BJ (cell line): ENCODE data around the gene ANTXR2. TPM values are rescaled to one million over a fixed set of nuclear protein-coding genes. Genes with fewer than 3 reads are reported as not detected.

ENCODE experiments used
- CTCF ChIA-PET: fragments of 350-600 bp; formaldehyde crosslinking; extraction: SDS; loops from one replicate; lab custom pipeline; 2021; ENCODE audit warnings: antibody characterized with exemption, inconsistent platforms; lab: Yijun Ruan, JAX
- POLR2A ChIA-PET: fragments of 300-600 bp; sonication (Branson Sonifier 250); formaldehyde crosslinking; extraction: SDS; loops from one replicate; lab custom pipeline; 2021; ENCODE audit warnings: antibody characterized with exemption; lab: Charles Lee
- DNase-seq: peaks from one replicate; pipeline ENCODE4 v3.0.0-alpha.2; 2011; ENCODE audit warnings: low read depth
- H3K27me3 ChIP-seq: 2 replicates; pipeline ENCODE4 v1.6.0; 2011; ENCODE audit warnings: low read length; ENCODE audit not compliant: control insufficient read depth, insufficient read depth
- H3K36me3 ChIP-seq: 2 replicates; pipeline ENCODE4 v1.5.1; 2011; ENCODE audit warnings: low read length; ENCODE audit not compliant: control insufficient read depth, insufficient read depth
- H3K4me3 ChIP-seq: 2 replicates; pipeline ENCODE4 v1.5.1; 2011; ENCODE audit warnings: low read depth, mild to moderate bottlenecking, control low read depth, low read length
- polyA plus RNA-seq: library from polyadenylated mRNA; depleted of rRNA; stranded (reverse); fragments of >200 nt; gene quantifications from 2 replicates; pipeline ENCODE4 v1.2.3, GENCODE V29; 2011
- TF ChIP-seq, protein P1 (sequence below): IDR thresholded peaks from 2 replicates; pipeline ENCODE4 v1.5.1; 2011; ENCODE audit warnings: low read depth, mild to moderate bottlenecking, control low read depth, inconsistent platforms, low read length, moderate library complexity; ENCODE audit not compliant: insufficient read depth

The ANTXR2 gene
- polyA plus RNA-seq, 1 experiment: 18.9 TPM

DNA sequence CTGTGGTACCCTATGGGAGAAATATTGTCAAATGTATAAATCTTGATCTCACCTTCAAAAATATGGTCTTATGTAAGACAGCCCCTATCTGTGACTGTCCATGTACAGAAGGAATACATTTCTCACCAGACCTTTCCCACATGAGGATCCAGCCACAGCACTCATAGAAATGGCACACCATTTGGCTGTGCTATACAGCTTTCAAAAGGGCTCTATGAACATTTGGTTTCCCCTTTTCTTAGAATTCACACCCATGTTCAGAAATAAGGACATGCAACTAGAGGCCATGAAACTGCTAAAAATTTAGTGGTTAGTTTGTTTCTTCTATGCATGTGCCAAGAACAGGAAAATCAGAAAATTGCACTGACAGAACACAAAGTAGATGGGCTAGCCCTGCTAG is 62.7 kb downstream of the ANTXR2 start:
- 0 out of 2 replicates have a peak, but pooled peaks cover 2% of the 10 kb centered on the region for H3K36me3 ChIP-seq
- DNase-seq: no peak
- CTCF ChIA-PET: no interaction called here
- POLR2A ChIA-PET: no interaction called here
- H3K4me3 ChIP-seq: no peak overlapping the region
- no peaks in the 10 kb centered on the region for H3K27me3 ChIP-seq
- TF ChIP-seq, protein P1, sequence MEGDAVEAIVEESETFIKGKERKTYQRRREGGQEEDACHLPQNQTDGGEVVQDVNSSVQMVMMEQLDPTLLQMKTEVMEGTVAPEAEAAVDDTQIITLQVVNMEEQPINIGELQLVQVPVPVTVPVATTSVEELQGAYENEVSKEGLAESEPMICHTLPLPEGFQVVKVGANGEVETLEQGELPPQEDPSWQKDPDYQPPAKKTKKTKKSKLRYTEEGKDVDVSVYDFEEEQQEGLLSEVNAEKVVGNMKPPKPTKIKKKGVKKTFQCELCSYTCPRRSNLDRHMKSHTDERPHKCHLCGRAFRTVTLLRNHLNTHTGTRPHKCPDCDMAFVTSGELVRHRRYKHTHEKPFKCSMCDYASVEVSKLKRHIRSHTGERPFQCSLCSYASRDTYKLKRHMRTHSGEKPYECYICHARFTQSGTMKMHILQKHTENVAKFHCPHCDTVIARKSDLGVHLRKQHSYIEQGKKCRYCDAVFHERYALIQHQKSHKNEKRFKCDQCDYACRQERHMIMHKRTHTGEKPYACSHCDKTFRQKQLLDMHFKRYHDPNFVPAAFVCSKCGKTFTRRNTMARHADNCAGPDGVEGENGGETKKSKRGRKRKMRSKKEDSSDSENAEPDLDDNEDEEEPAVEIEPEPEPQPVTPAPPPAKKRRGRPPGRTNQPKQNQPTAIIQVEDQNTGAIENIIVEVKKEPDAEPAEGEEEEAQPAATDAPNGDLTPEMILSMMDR: no peak

DNA sequence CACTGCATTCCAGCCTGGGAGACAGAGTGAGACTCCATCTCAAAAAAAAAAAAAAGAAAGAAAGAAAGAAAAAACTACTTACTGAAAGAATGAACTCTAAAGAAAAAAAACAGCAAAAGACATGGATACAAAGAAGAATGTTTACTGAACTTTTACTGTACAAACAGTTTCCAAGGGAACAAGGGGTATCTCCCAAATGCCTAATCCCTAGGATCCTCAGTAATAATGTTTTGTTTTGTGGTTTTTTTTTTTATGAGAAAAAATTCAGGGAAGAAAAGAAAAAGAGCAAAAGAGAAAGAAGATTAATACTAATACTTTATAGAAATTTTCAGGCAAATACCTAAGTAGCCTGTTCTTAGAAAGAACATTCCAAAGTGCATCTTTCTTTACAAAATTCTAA is 63.2 kb downstream of the ANTXR2 start:
- ChIA-PET CTCF (no interaction called here), POLR2A (no interaction called here)

DNA sequence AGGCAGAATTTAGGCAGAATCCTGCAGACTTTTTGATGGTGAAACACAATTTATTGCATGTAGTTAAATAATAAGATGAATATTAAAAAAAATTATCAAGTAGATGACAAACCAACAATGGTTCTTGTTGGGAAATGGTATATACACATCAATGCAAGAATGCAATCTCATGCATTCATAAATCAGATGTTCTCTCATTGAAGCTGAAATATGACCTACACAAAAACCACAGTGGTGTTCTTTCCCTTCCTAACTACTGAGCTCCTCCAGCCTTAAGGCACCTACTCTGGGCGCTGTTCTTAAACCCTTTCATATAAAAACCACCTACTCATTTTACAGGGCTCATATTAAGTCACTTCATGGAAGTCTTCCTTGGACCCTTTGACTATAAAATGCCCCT is 64.1 kb downstream of the ANTXR2 start:
- ChIA-PET POLR2A (no interaction called here), CTCF (interaction anchor here (1.5 kb wide), 1 partner anchor 12 kb away, joined by 4 read pairs; no protein-coding TSS in a partner anchor)
- H3K36me3 ChIP-seq: peaks cover 4% of the 10 kb centered on the region; the same call in 1 of the 2 replicates
- TF ChIP-seq, protein P1: no peak
- H3K4me3 ChIP-seq: no peak overlapping the region
- no peak for DNase-seq
- H3K27me3 ChIP-seq: no peaks in the 10 kb centered on the region

More for the DNA sequence above, 63.2 kb downstream of the ANTXR2 start:
- Histone ChIP-seq H3K27me3 (no peaks in the 10 kb centered on the region), H3K4me3 (no peak overlapping the region), H3K36me3 (0 out of 2 replicates have a peak, but pooled peaks cover 2% of the 10 kb centered on the region)
- TF ChIP-seq, protein P1: no peak
- DNase-seq: no peak

- H3K27me3 ChIP-seq: no peaks in the 10 kb centered on the region
- TF ChIP-seq, protein P1: no peak
- peaks cover 4% of the 10 kb centered on the region; the same call in 1 of the 2 replicates for H3K36me3 ChIP-seq
- POLR2A ChIA-PET: no interaction called here
- no peak for DNase-seq
- CTCF ChIA-PET: interaction anchor here (1.5 kb wide), 1 partner anchor 12 kb away, joined by 4 read pairs; no protein-coding TSS in a partner anchor
- H3K4me3 ChIP-seq: no peak overlapping the region
These were observed 64.7 kb downstream of the ANTXR2 start for GRCh38 chr4:80008351-80008750.

DNA sequence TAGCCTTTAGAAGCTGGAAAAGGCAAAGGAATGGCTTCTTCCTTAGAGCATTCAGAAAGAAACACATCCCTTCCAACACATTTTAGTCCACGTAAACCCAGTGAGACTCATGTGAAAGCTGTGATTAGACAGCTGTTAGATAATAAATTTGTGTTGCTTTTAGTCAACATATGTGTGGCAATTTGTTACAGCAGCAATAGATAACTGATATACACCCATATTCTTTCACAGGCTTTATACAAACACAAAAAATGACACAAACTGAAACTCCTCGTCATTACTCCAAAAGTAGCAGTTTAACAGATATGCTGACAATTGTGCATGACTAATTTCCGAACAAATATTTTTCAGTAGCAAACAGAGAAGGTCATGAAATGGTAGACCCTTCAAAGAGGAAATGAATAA is 65.3 kb downstream of the ANTXR2 start:
- TF ChIP-seq, protein P1: no peak
- Histone ChIP-seq H3K36me3 (peaks cover 4% of the 10 kb centered on the region; the same call in 1 of the 2 replicates), H3K4me3 (no peak overlapping the region), H3K27me3 (no peaks in the 10 kb centered on the region)
- no peak for DNase-seq
- ChIA-PET POLR2A (no interaction called here), CTCF (interaction anchor here (1.0 kb wide), 1 partner anchor 22 kb away, joined by 3 read pairs; no protein-coding TSS in a partner anchor)
